HG03571 (cell line): ENCODE results near the gene RCC2.

ENCODE experiments used
- ATAC-seq: cut with Tn5 transposase; IDR thresholded peaks from one replicate; pipeline ENCODE4 v1.9.1; 2021; ENCODE audit not compliant: unreplicated experiment

The RCC2 gene

GRCh38 chr1:17447501-17447992 lies 8.1 kb upstream of the RCC2 start:
- ATAC-seq = no peak

DNA sequence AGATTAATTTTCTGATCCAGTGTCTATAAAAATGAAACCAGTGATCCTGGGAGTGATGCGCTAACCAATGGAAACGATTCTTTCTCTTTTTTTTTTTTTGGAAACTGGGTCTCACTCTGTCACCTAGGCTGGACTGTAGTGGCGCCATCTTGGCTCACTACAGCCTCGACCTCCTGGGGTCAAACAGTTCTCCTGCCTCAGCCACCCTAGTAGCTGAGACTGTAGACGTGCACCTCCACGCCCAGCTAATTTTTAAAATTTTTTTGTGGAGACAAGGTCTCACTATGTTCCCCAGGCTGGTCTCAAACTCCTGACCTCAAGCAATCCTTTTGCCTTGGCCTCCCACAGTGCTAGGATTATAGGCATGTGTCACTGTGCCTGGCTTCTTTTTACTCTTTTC lies 3.4 kb upstream of the RCC2 start:
- no peak for ATAC-seq

GRCh38 chr1:17441993-17442357 lies 2.5 kb upstream of the RCC2 start:
- ATAC-seq = no peak

DNA sequence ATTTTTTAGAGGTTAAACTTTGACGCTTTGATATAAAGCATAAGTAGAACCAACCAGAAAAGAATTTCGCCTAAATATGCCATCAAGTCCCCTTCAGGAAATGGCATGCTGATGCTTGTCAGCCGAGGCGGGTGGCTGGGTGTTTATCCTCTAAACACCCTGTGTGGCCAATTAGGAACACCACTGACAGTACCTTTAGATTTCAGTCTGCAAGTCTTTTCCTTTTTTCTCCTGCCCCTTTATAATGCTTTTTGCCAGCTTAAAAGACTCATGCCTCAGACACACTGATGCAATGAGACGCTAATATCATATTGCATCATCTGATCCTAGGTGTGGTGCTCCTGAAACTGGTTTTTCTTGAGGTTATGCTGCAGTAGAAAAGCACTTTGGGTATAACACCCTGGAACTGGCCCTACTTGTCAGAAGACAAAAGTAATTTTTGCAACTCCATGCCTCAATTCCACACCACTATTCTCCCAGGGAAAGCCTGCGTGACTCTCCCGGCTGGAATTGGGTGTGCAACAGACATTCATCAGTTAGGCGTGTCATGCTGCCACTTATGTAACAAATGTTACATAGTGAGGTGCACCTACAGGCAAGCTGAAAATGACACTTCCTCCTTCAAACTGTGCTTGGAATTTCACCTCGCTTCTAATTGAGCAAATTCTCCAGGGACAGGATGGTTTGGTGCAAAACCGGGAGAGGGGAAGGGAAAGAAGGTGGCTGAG lies 2.0 kb upstream of the RCC2 start:
- no peak for ATAC-seq

GRCh38 chr1:17440827-17441168 lies 1.3 kb upstream of the RCC2 start:
- ATAC-seq = no peak

DNA sequence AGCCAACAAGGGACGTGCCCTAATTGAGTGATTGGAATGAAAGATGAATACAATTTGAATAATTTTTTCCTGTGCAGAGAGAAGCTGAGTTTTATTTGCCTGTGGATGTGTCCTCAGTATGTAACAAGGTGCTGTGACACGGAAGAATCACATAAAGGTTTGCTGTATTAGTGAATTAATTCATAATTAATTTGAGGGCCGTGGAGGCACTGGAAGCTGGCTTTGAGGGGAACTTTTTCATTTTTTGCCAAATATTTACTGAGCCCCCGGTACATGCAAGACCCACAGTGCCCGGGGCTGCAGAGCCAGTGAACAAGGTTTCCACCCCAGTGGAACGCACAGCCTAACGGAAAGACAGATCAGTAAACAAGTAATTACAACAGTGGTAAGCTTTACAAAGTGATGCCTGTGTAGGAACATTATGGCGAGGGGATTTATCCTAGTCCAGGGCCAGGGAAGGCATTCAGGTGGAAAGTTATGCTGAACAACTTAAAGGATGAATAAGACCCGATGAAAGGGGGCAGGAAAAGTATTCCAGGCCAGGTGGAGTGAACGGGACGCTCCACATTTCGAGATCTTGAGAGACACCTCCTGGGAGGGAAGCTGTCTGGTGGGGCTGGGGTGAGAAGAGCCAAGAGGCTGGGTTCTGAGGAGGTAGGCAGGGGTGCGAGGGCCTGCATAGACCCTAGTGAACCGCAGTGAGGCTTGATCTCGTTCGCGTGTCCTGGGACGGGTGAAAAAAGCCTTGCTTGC lies 773 bp upstream of the RCC2 start:
- ATAC-seq = no peak

- peak; percentile 36 for ATAC-seq
These were observed 893 bp downstream of the RCC2 start for GRCh38 chr1:17438318-17439249.

- ATAC-seq = peak; percentile 25
These were observed 1.7 kb downstream of the RCC2 start for GRCh38 chr1:17437580-17438317.

DNA sequence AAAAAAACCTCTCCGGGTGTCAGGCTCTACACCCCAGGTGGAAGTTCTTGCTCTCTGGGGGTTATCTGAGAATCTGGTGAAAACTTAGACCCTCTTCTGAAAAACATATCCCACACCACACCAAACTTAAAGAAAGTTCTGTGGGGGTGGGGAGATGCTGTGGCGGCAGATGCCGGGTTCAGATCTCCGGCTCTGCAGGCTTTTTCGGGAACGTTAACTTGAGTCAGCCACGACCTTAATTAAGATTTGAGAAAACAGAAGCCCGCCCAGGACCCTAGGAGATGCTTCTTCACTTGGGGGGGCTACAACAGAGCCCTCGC lies 2.3 kb downstream of the RCC2 start:
- no peak for ATAC-seq

DNA sequence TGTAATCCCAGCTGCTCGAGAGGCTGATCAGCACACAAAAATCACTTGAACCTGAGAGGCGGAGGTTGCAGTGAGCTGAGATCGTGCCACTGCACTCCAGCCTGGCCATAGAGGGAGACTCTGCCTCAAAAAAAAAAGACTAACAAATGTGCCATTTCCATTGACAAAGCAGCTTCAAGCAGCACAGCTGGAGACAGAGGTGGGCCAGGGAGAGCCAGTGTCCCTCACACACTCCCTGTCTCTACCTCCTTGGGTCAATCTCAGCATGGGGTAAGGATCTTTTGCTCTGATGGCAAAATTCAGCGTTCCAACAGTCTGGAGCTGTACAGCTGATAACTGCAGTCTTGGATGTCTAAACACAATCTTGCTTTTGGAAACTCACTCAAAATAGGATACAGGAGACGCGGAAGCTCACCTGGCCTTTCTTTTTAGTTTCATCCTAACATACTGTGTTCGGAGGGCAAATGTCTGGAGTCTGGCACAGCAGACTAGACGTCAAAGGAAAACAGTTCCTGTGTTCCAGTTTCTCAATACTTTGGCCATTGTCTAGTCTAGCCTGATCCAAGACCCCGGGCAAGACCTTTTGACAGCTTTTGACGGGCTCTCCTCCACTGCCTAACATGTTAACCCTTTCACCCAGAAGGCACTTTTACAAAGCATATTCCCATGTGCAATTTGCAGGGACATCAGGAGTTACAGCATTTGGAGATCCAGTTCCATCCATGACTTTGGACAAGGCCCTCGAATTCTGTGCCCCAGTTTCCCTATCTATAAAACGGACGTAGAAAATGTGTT lies 2.9 kb downstream of the RCC2 start:
- ATAC-seq = no peak

GRCh38 chr1:17434601-17435000 lies 4.9 kb downstream of the RCC2 start:
- no peak for ATAC-seq

DNA sequence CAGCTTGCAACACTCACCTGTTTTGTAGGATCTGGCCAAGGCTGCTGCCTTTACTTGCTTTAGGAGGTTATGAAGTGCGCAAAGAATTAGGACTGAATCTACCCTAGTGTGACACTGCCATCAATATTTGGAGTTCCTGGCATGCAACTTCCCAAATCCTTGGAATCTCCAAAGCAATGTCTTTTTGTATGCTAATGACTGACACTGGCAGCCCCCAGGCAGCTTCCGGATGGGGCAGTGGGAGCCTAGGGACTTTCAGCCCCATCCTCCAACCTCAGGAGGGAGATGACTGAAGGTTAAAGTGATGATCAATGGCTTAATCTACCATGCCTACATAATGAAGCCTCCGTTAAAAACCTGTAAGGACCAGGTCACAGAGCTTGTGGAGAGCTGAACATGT lies 5.5 kb downstream of the RCC2 start:
- no peak for ATAC-seq

- no peak for ATAC-seq
These were observed 6.2 kb downstream of the RCC2 start for GRCh38 chr1:17433261-17433660.

DNA sequence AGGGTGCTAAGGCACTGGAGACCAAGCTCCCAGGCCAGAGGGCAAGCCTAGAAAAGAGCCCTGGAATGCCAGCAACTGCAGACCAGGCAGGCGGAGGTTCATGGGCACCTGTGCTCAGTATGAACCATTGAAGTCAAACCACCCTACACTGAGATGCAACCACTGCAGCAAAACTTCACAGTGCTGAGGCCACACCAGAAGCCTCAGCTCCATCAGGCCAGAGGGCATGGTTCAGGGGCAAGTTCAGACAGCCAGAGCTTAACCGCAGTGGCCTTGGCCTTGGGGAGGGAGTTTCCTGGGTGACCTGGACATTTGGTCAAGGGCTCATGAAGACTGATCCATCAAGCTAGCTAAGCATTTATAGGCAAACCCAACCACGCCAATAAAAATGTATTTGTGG lies 7.1 kb downstream of the RCC2 start:
- ATAC-seq = no peak

GRCh38 chr1:17429183-17429582 lies 10.3 kb downstream of the RCC2 start:
- no peak for ATAC-seq

DNA sequence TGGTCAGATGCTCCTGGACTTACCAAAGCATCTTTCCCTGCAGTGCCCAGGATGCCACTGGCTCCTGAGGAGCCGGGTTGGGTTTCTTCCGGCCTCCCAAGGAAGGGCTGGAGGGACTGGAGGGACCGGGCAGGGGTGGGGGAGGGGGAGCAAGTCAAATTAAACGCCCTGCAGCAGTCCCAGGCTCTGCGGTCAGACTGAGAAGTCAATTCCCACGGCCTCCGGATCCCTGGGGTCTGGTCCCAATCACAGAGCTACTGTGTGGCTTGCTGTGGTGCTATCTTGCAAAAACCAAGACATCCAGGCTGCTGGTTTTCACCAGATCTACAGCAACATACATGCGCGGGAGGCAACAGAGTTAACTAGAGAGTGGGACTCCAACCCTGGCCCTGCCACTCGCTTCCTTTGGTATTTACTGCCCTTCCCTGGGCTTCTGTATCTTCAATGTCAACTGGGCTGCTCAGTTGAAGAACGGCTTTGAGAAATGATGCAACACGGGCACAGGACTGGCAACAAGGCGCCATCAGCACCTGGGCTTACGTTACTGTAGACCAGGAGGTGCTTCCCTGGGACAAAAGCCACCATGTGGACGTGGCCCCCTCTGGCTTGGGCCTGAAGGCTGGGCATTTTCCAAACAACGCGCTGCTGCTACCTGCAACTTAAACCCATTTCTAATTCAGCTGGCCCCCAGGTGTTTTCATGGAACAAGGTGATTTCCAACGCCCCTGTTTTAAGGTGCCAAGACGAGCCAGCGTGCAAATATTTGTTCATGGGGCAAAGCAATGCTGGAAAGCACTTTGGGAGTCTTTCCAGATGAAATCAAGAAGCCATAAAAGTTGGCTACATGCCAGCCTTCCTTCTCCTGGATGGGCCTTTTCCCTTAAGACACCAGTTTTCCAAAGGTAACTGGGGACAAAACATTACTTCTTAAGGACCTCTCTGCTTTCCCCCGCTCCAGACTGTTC lies 11.5 kb downstream of the RCC2 start:
- no peak for ATAC-seq

DNA sequence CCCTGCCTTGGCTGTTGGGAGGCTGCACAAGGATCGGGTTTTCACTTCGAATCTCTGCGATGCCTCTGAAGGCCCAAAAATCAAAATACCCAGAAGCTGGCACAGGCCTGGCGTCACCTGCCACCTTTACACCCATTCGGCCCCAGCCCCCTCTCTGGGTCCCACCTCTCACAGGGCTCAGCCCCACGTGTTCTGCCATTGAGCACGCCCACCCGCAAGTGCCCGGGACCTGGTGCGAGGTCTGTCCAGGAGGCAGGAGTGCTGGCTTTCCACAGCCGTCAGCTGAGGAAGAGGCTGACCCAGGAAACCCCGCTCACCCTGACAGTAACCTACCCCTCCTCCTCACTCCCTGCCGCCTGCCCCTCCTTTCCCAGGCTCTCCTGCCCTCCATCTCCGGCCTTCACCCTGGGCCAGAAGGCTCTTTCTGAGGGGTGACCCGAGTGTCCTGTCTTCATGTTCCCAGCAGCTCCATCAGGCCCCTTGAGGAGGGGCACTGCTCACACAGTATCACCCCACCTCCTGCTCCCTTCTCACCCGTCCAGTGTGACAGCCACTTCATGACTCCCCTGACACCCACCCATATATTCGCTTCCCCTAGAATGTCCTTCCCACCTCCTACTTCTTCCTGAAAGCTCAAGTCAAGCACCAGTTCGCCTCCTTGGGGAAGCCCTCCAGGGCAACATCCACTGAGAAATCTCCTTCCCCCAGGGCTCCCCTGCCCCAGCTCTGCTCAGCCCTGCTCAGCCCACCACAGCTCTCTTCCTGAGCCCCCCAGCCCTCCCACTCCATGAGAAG lies 13.5 kb downstream of the RCC2 start:
- ATAC-seq = no peak

DNA sequence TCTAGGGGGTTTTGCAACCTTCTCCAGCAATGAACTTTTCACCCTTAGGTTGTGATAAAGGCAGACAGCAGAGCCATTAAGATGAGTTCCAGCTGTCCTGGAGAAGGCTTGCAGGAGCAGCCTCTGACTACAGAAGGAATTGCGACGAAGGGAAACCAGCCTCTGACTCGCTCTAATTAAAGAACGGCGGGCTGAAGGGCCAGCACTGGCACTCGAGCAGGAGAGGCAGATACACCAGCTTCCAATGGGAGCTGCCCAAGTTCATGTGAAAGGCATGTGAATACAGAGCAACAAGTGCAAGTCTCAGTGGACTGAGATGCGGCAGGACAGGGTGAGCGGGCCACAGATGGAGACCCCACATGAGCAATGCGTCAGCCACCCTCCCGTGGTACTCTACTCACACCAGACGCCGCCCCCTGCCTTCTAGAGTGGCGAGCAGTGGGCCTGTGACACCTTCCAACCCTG lies 15.7 kb downstream of the RCC2 start:
- ATAC-seq = no peak
